ENCODE results near the gene VAMP7. TPM values are rescaled to one million over a fixed set of nuclear protein-coding genes. Genes with fewer than 3 reads are reported as not detected.

The VAMP7 gene
- total and polyA plus RNA-seq, 2 of the 13 experiments (the other 11 are each of a cell fraction or from before 2014, with no cell fraction given): 13.4 to 20.7 TPM

- TF ChIP-seq DMTF1 (CRISPR knock-in tag; IDR thresholded peaks at IDR 0.05) (no peak), HOMEZ (CRISPR knock-in tag; IDR thresholded peaks at IDR 0.05; ENCODE audit: low read depth) (no peak), ZNF646 (CRISPR knock-in tag; IDR thresholded peaks at IDR 0.05) (no peak), ZZZ3 (CRISPR knock-in tag; IDR thresholded peaks at IDR 0.05; ENCODE audit: borderline replicate concordance) (no peak), KDM3A (CRISPR knock-in tag; IDR thresholded peaks at IDR 0.05; ENCODE audit: low read depth) (no peak)
These were observed 16.0 kb upstream of the VAMP7 start (continued) for GRCh38 chrX:155865193-155865592.
